GM21825 (cell line): Measurements from ENCODE around the gene ANO2.
"Not testable (repeated sequence)": the region's sequence is repeated elsewhere in the genome, so short reads cannot be mapped to it uniquely, and the experiment has no call there.

Experiments used
- ATAC-seq: cut with Tn5 transposase; IDR thresholded peaks from one replicate; pipeline ENCODE4 v1.9.1; 2021; ENCODE audit warnings: mild to moderate bottlenecking, moderate library complexity; ENCODE audit not compliant: unreplicated experiment

ANO2 gene

GRCh38 chr12:5561057-5561456 lies 384.0 kb downstream of the ANO2 start:
- no peak for ATAC-seq

DNA sequence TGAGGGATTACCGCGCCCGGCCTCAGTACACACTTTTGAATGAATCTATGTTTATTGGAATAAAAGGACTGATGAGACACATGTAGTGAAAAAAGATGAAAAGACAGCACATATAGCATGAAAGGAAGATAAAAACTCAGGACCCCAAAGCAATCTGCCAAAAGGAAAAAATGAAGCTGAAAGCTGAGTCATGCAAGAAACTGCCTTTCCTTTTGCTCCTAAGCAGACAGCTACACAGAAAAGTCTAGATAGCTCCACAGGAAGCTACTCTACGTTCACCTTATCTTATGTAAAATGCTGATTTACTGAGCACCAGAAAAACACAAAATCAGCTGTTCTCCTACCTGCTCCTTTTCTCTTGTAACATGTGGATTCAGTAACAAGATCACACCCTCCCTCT lies 384.8 kb downstream of the ANO2 start:
- ATAC-seq: no peak

GRCh38 chr12:5557906-5558305 lies 387.2 kb downstream of the ANO2 start:
- ATAC-seq: no peak

GRCh38 chr12:5556946-5557673 lies 387.9 kb downstream of the ANO2 start:
- ATAC-seq: no peak

DNA sequence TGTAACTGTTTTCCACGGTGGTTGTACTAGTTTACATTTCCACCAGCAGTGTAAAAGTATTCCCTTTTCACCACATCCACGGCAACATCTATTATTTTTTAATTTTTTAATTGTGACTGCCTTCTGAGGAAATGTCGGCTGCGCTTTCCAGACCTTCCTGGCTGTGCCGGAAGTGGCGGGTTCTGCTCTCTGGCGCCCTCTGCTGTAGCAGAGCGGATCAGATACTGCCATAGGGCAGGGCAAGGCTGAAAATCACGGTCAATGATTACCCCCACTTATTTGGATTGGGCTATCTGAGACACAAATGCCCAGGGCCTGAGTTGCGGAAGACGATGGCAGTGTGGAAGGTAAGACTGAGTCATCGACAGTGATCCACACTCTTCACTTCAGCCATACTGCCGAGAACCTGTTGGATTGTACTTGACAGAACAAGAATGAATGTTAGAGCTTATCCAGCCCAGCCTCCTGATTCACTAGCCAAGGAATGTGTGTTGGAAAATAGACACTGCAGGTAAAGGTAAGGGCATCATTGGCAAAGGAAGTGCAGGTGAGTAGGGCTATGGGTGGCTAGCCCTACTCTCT lies 388.9 kb downstream of the ANO2 start:
- ATAC-seq: no peak

DNA sequence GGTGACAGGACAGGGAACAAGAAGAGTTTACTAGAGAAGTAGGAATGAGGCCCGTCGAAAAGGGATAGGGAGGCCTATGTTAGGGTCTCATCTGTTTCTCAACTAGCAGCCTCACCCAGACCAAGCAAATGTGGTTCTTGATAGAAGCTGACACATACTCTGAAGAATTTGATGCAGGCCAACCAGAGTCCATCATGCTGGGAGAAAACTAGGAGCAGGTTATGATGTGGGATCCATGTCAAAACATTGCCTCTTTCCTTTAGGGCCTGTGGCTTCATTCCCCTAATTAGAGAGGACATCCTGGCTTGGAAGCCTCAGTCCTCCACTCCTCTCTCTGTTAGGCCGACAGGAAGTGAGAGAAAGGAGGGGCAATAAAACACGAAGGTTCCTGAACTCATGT lies 390.3 kb downstream of the ANO2 start:
- ATAC-seq: no peak

GRCh38 chr12:5549011-5549410 lies 396.0 kb downstream of the ANO2 start:
- no peak for ATAC-seq

DNA sequence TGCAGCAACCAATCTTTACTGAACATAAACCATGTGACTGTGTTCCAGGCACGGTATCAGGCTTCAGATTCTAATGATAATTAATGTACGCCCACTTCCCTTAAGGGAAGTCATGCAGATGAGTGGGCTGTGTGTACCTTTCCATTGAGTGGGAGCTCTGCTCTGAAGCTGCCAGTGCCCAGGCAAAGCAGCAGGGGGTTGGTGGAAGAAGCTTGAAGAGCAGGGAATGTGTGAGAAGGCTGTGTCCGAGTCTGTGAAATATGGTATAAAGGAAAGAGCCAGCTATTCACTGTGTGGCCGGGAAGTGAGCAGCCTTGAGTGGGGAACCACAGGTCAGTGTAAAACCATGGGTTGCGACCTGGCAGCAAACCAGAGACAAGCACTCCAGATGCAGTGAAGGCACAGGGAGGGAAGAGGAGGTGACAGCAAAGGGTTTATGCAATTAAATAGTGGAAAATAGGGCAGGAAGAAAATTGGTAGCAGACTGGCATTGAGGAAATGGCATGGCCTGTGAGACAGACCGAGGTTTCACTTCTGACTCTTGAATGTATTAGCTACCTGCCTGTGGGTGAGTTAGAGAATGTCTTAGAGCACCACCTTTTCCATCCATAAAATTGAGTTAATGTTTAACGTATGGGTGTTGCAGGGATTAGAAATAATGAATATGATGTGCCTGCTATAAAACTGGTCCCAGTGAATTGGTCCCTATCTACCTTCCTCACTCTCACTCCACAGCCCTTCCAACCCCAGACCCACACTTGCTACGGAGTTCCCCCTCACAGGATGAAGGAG lies 396.7 kb downstream of the ANO2 start:
- no peak for ATAC-seq

GRCh38 chr12:5546616-5547015 lies 398.4 kb downstream of the ANO2 start:
- no peak for ATAC-seq

GRCh38 chr12:5537771-5538170 lies 407.3 kb downstream of the ANO2 start:
- no peak for ATAC-seq

DNA sequence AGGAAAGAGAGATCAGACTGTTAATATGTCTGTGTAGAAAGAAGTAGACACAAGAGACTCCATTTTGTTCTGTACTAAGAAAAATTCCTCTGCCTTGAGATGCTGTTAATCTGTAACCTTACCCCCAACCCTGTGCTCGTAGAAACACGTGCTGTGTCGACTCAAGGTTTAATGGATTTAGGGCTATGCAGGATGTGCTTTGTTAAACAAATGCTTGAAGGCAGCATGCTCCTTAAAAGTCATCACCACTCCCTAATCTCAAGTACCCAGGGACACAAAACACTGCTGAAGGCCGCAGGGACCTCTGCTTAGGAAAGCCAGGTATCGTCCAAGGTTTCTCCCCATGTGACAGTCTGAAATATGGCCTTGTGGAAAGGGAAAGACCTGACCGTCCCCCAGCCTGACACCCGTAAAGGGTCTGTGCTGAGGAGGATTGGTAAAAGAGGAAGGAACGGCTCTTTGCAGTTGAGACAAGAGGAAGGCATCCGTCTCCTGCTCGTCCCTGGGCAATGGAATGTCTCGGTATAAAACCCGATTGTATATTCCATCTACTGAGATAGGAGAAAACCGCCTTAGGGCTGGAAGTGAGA lies 407.9 kb downstream of the ANO2 start:
- ATAC-seq: not testable (repeated sequence)

- no peak for ATAC-seq
These were observed 409.5 kb downstream of the ANO2 start for GRCh38 chr12:5535541-5535940.

DNA sequence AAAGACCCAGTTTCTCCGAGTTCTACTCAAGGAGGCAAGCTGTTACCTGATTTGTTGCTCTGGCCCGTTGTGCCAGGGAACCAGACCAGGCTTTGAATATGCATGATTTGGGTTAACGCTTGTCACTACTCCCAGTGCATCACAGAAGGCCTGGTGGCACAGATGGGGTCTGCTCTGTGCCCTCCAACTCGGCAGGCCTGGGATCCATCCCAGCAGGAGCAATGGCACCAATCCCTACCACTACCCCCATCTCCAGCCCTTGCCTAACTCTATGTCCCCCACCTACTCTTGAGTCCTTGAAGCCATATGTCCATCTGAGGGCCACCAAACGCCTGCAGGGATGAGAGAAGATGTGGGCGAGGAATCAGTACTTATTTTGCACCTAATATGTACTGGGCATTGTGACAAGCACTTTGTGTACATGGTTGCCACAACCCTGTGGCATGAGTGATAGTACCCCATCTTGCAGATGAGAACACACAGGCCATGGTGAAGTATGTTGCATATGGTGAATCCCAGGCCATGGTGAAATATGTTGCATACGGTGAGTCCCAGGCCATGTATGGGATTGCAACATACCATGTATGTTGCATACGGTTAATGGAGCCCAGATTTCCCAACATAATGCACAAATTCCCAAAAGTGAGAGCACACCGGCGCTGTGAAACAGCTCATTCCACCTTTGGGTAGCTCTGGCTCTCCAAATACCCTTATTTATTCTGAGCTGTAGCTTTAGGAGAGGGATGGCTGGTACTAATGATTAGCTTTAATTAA lies 410.4 kb downstream of the ANO2 start:
- no peak for ATAC-seq

- ATAC-seq: no peak
These were observed 411.7 kb downstream of the ANO2 start for GRCh38 chr12:5533368-5533767.

DNA sequence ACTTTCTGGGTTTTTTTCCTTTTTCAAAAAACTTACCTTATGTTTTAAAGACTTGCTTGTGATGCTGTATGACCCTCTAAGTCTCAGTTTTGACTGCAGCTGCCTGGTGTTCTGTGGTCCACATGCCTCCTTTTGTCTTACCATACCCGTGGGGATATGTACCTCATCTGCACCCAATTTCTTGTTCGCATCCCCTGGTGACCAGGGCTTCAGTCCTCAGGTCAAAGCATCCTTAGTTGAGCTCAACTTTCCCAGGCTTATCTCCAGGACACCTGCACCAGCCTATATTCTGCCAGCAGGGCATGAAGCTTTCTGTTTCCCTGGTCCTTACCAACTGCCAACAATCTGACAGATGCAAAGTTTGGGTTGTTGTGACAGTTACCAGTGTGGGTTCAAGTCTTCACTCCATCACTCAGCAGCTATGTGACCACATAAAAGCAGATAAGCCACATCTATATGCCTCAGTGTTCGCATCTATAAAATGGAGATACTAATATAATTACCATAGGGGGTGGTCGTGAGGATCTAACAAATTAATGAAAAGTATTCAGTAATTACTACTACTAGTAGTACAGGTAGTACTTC lies 419.2 kb downstream of the ANO2 start:
- no peak for ATAC-seq

- no peak for ATAC-seq
These were observed 420.2 kb downstream of the ANO2 start for GRCh38 chr12:5524769-5525436.

GRCh38 chr12:5524116-5524768 lies 420.8 kb downstream of the ANO2 start:
- no peak for ATAC-seq

DNA sequence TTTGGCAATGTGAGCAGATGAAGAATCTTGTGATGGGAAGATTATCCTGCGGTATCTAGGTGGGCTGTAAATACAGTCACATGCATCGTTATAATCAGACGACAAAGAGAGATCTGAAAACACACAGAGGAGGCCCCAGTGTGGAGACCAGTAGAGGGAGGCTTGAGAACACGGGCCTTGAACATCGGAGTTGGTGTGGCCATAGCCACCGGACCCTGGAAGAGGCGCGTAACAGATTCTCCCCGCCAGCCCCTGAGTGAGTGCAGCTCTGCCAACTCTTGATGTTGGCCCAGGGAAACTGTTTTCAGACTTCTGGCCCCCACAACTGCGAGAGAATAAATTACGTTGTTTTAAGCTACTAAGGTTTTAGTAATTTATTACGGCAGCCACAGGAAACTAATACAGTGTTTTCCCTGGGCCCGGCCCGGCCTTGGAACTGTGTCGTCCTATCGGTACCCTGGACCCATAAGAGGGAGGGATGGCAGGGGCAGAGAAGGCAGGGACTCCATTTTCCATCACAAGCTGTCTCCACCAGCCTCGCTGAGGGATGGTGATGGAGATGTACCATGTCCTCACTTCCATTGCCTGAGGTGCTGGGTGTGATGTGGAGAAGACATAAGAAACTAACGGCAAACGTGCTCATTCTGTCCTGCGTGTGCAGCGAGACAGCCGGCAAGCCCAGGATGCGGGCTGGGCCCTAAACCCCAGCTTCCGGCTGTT lies 421.5 kb downstream of the ANO2 start:
- ATAC-seq: no peak
